ENCODE measurements around the gene NTM. TPM values are rescaled to one million over a fixed set of nuclear protein-coding genes. Genes with fewer than 3 reads are reported as not detected.

Gene NTM
- total RNA-seq, 1 donor from 2014 or later, result 82.7 TPM

DNA sequence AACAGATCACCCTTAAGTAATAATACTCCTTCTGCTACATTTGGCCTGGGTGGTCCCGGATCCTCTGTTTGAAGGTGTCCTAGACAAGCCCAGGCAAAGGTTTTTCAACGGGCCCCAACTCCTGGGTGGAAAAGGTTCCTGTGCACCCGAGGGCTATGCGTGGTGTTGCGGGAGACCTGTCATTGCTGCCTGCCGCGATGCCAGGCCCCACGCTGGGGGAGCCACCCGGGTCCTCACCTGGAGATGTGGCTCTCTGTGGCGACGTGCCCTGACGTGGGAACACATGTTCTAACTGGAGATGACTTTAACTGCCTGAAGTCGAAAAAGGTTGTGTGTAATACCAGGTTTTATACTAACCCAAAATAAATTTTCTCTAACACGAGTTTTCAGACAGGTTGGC, 467.1 kb downstream of the NTM start:
- no peak for DNase-seq (ENCODE audit: extremely low spot score, unreplicated experiment)
- TF ChIP-seq, protein P1, sequence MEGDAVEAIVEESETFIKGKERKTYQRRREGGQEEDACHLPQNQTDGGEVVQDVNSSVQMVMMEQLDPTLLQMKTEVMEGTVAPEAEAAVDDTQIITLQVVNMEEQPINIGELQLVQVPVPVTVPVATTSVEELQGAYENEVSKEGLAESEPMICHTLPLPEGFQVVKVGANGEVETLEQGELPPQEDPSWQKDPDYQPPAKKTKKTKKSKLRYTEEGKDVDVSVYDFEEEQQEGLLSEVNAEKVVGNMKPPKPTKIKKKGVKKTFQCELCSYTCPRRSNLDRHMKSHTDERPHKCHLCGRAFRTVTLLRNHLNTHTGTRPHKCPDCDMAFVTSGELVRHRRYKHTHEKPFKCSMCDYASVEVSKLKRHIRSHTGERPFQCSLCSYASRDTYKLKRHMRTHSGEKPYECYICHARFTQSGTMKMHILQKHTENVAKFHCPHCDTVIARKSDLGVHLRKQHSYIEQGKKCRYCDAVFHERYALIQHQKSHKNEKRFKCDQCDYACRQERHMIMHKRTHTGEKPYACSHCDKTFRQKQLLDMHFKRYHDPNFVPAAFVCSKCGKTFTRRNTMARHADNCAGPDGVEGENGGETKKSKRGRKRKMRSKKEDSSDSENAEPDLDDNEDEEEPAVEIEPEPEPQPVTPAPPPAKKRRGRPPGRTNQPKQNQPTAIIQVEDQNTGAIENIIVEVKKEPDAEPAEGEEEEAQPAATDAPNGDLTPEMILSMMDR (IDR thresholded peaks at IDR 0.05), result no peak
- Mint-ChIP-seq H3K9me3 (ENCODE audit: unreplicated experiment) (peaks cover 3% of the 10 kb centered on the region), H3K4me3 (ENCODE audit: unreplicated experiment) (no peak overlapping the region), H3K27ac (ENCODE audit: unreplicated experiment) (no peak overlapping the region), H3K36me3 (ENCODE audit: unreplicated experiment) (no peaks in the 10 kb centered on the region), H3K27me3 (ENCODE audit: unreplicated experiment) (peaks cover 46% of the 10 kb centered on the region), H3K4me1 (ENCODE audit: unreplicated experiment) (no peaks in the 10 kb centered on the region)

DNA sequence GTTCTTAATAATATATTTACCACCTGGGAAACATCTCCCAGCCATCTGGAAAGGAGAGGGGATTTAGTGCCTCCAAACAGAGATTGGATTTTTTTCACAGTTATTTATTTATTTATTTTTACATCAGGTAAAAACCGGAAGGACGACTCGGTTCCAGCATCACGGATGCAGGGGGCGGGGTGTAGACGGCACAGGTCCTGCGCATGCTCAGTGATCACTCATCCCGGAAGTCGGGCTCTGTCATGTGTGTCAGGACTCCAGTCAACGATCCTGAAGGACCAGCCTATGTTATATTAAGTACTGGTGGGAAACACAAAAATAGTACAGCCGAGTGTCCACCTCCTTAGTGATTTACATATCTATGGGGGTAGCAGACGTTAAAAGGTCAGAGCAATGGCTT, 467.6 kb downstream of the NTM start:
- DNase-seq (ENCODE audit: extremely low spot score, unreplicated experiment), result no peak
- no peaks in the 10 kb centered on the region for H3K36me3 Mint-ChIP-seq (ENCODE audit: unreplicated experiment)

DNA sequence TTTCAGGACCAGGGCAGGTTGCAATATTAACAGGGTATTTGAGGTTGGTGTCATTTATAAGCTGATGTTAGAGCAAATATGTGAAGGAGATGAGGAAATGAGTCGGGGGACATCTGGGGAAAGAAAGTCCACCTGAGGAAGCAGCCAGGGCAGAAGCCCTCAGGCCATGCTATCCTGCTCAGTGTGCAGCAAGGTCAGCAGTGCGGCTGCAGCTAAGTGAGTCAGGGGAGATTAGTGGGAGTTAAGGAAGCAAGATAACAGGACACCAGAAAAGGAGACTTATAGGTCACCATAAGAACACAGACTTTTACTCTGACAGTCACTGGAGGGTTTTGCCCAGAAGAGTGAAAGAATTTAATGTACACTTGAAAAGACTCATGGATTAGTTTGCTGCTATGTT, 468.9 kb downstream of the NTM start:
- Mint-ChIP-seq H3K4me1 (ENCODE audit: unreplicated experiment) (no peaks in the 10 kb centered on the region), H3K4me3 (ENCODE audit: unreplicated experiment) (no peak overlapping the region), H3K9me3 (ENCODE audit: unreplicated experiment) (peaks cover 3% of the 10 kb centered on the region), H3K36me3 (ENCODE audit: unreplicated experiment) (no peaks in the 10 kb centered on the region), H3K27me3 (ENCODE audit: unreplicated experiment) (peaks cover 54% of the 10 kb centered on the region), H3K27ac (ENCODE audit: unreplicated experiment) (no peak overlapping the region)
- DNase-seq (ENCODE audit: extremely low spot score, unreplicated experiment), result no peak
- TF ChIP-seq, protein P1 (IDR thresholded peaks at IDR 0.05), result no peak

More for the DNA sequence above, 467.6 kb downstream of the NTM start:
- peaks cover 46% of the 10 kb centered on the region for H3K27me3 Mint-ChIP-seq (ENCODE audit: unreplicated experiment)
- TF ChIP-seq, protein P1 (IDR thresholded peaks at IDR 0.05), result no peak
- H3K27ac Mint-ChIP-seq (ENCODE audit: unreplicated experiment), result no peak overlapping the region
- no peak overlapping the region for H3K4me3 Mint-ChIP-seq (ENCODE audit: unreplicated experiment)
- H3K4me1 Mint-ChIP-seq (ENCODE audit: unreplicated experiment), result no peaks in the 10 kb centered on the region
- H3K9me3 Mint-ChIP-seq (ENCODE audit: unreplicated experiment), result peaks cover 3% of the 10 kb centered on the region

DNA sequence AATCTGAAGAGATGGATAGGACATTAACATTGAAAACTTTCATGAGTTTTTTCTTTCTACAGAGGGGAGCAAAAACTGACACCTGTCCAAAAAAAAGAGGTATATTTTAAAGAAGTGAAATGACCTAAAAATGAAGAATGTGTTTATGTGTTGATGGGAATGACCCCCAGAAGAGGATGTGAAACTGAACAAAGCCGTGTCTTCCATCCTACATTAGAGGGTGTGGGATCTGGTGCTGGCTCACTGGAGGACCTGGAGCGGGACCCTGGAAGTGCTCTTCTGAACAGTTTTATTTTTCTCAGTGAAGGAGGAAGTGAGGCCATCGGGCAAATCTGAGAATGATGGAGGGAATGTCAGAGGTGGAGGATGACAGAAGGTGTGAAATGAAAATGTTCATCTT, 470.1 kb downstream of the NTM start:
- no peaks in the 10 kb centered on the region for H3K4me1 Mint-ChIP-seq (ENCODE audit: unreplicated experiment)
- H3K27me3 Mint-ChIP-seq (ENCODE audit: unreplicated experiment), result peaks cover 53% of the 10 kb centered on the region
- H3K27ac Mint-ChIP-seq (ENCODE audit: unreplicated experiment), result no peak overlapping the region
- H3K9me3 Mint-ChIP-seq (ENCODE audit: unreplicated experiment), result peaks cover 3% of the 10 kb centered on the region
- no peak for DNase-seq (ENCODE audit: extremely low spot score, unreplicated experiment)
- no peaks in the 10 kb centered on the region for H3K36me3 Mint-ChIP-seq (ENCODE audit: unreplicated experiment)
- H3K4me3 Mint-ChIP-seq (ENCODE audit: unreplicated experiment), result no peak overlapping the region
- TF ChIP-seq, protein P1 (IDR thresholded peaks at IDR 0.05), result no peak

DNA sequence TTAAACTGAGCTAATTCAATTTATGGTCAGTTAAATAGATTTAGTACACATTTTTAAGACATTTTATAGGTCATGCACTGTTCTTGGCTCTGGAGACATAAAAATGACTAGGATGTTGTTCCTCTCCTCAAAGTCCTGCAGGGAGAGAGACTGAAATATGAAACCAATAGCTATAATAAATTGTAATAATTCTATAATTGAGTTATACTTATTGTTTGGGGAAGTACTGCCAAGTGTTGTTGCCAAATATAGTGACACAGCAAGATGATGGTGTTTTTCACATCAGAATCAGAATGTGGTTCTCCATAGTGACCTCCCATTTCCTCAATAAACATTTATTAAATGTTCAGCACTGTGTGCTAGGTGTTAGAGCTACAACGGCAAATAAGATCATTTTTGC, 470.6 kb downstream of the NTM start:
- Mint-ChIP-seq H3K36me3 (ENCODE audit: unreplicated experiment) (no peaks in the 10 kb centered on the region), H3K27me3 (ENCODE audit: unreplicated experiment) (peaks cover 53% of the 10 kb centered on the region), H3K4me1 (ENCODE audit: unreplicated experiment) (no peaks in the 10 kb centered on the region), H3K4me3 (ENCODE audit: unreplicated experiment) (no peak overlapping the region), H3K9me3 (ENCODE audit: unreplicated experiment) (peaks cover 3% of the 10 kb centered on the region), H3K27ac (ENCODE audit: unreplicated experiment) (no peak overlapping the region)
- TF ChIP-seq, protein P1 (IDR thresholded peaks at IDR 0.05), result no peak
- DNase-seq (ENCODE audit: extremely low spot score, unreplicated experiment), result no peak

Measured in osteocyte (in vitro differentiated cells).